Cardiac fibroblast (primary cell): Measurements from ENCODE around the gene CCDC63.
"Not testable (repeated sequence)": the region's sequence is repeated elsewhere in the genome, so short reads cannot be mapped to it uniquely, and the experiment has no call there.

Source experiments
- DNase-seq, 2 donors: peaks; one replicate each; pipeline versions ENCODE4 v3.0.0 to v3.0.0-alpha.2; 2010; ENCODE audit warnings: low read depth in 2 of 2
- H3K4me3 ChIP-seq, 2 donors: replicated peaks in 1 of 2; 1 replicate in 1 of 2; 2 replicates in 1 of 2; pipeline ENCODE4 v1.5.1; 2011; ENCODE audit warnings: low read depth in 2 of 2, low read length in 2 of 2, mild to moderate bottlenecking in 2 of 2, moderate library complexity in 1 of 2
- CTCF ChIP-seq: IDR thresholded peaks from one replicate; pipeline ENCODE4 v1.5.1; 2011; ENCODE audit warnings: low read depth, mild to moderate bottlenecking, low read length, inconsistent platforms

CCDC63 gene

DNA sequence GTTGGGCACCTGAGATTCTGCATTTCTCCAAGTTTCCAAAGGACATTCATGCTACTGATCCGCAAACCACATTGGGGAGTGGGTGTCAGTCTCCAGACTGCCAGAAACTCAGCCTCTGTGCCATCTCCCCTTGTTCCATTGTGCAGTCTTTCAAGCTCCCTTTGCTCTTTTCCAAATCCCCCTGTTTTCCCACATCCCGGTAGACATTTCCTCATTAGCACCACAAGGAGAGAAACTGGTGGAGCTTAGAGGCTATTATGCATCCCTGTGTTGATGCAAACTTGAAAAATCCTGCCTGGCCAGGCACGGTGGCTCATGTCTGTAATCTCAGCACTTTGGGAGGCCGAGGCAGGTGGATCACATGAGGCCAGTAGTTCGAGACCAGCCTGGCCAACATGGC is 10.7 kb downstream of the CCDC63 start:
- DNase-seq, result no peak
- TF ChIP-seq CTCF, result no peak
- H3K4me3 ChIP-seq, result no peak overlapping the region

DNA sequence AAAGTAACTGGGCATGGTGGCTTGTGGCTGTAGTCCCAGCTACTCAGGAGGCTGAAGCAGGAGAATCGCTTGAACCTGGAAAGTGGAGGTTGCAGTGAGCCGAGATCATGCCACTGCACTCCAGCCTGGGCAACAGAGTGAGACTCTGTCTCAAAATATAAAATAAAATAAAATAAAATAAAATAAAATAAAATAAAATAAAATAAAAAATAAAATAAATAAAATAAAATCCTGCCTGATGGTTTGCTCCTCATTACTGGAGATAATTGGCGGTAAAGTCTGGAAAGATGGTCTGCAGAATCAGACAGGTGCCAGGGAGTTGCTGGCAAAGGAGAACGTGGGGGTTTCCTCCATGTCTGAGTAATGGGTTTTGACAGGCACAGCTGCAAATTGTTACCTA is 11.2 kb downstream of the CCDC63 start:
- not testable (repeated sequence) for H3K4me3 ChIP-seq, DNase-seq

DNA sequence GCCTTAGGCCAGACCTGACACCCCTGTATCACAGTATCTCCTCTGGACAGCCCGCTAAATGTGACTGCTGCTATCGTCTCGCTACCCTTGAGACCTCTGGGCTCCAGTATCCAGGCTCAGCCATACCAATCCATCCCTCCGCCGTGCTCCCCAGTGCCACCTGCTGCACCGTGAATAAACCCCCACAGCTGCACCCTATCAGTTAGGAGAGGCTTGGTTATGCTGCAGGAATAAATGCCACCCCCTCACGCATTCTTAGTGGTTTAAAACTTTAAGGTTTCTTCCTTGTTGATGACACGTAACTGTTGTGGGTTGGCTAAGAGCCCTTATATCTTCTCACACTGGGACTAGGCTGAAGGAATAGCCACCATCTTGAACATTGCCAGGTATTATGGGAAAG is 12.1 kb downstream of the CCDC63 start:
- DNase-seq, result peak in 1 of 2 donors; percentile 7
- no peak for TF ChIP-seq CTCF
- no peak overlapping the region for H3K4me3 ChIP-seq

GRCh38 chr12:110860833-110861296 is 14.1 kb downstream of the CCDC63 start:
- DNase-seq, result peak in 1 of 2 donors; percentile 7
- no peak overlapping the region for H3K4me3 ChIP-seq
- no peak for TF ChIP-seq CTCF

- no peak for DNase-seq
- no peak for TF ChIP-seq CTCF
- H3K4me3 ChIP-seq, result no peak overlapping the region
Measured at GRCh38 chr12:110861729-110862128, 14.9 kb downstream of the CCDC63 start.

- no peak overlapping the region for H3K4me3 ChIP-seq
- no peak for DNase-seq
- no peak for TF ChIP-seq CTCF
Measured at GRCh38 chr12:110862329-110862728, 15.5 kb downstream of the CCDC63 start.

- H3K4me3 ChIP-seq, result no peak overlapping the region
- no peak for DNase-seq
- TF ChIP-seq CTCF, result no peak
Measured at GRCh38 chr12:110863161-110863560, 16.4 kb downstream of the CCDC63 start.
